Heart left ventricle (tissue), 13 donors: Measurements from ENCODE around the gene TCF4.

Experiments
- CTCF ChIP-seq, 12 donors: fragments of 200-600 bp; sonication (generic) in 4 of 12; IDR thresholded peaks; one replicate each; pipeline versions ENCODE4 v1.5.0 to v1.8.0; 2018 to 2022; ENCODE audit warnings: antibody characterized with exemption in 12 of 12, mild to moderate bottlenecking in 5 of 12
- POLR2A ChIP-seq, 2 donors: fragments of 450-650 bp; IDR thresholded peaks; one replicate each; pipeline ENCODE4 v1.6.1; 2017; ENCODE audit warnings: antibody characterized with exemption in 2 of 2, mild to moderate bottlenecking in 2 of 2, moderate library complexity in 2 of 2
- donor health status: ischemic (EF 13 %, LVEDD 7.1; RV severe dilation, severe dysfunction).
- donor health status: DM: no; HTN: yes; CAD: no.
- donor health status: DM: no; HTN: no; CAD: no.
- donor health status: ischemic (EF 25% LVEDD 6.9; RV normal size, moderate dysfunction).
- donor health status: ischemic (EF 25% LVEDD 5.7; RV mildly dilated, moderate dysfunction).
- donor health status: ischemic (EF 35%, LVEDD 5.7; RV mildly dilated, moderate dysfunction).
- donor health status: nonischemic (EF 11% LVEDD 7.7; RV severe dilation, severe dysfunction).
- donor health status: DM: yes; HTN: yes; CAD: no.
- donor health status: PGD.
- donor health status: ischemic (EF 29% LVEDD 5.4; RV normal size, mild dysfunction).
- donor health status: nonischemic (EF 23%, LVEDD 6.1; RV moderate dilation, normal function).

DNA sequence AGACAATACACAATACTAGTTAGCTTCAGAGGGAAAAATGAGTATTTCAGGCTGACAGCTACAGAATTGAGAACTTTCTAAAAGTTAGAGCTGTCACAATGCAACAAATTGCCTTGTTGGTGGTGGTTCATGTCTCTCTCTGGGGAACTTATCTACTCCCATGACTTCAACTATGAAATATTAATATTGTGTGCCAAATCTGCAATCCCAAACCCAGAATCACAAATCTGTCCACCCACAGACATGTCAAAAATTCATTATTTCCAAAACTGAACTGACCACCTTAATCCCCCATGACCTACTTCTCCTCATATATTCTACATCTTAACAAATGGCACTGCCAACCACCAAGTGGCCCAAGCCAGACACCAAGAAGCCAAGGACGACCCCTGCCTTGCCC is 143.5 kb downstream of the TCF4 start:
- TF ChIP-seq CTCF (IDR thresholded peaks at IDR 0.05) (no peak), POLR2A (IDR thresholded peaks at IDR 0.05) (no peak)
